DOHH2 (cell line): ENCODE results near the gene GALNT12.

Experiments used
- H3F3A ChIP-seq: fragments of 200-600 bp; sonication (generic), shearing (Covaris generic); 2 replicates; pipeline ENCODE4 v1.6.0; 2016; ENCODE audit warnings: antibody characterized with exemption, mild to moderate bottlenecking; ENCODE audit not compliant: control insufficient read depth, insufficient read depth
- H3K27ac ChIP-seq: fragments of 200-600 bp; sonication (generic); 2 replicates; pipeline ENCODE4 v1.5.1; 2014; ENCODE audit warnings: low read depth, mild to moderate bottlenecking, low read length, moderate library complexity
- H3K27me3 ChIP-seq: fragments of 200-600 bp; sonication (generic); 2 replicates; pipeline ENCODE4 v1.6.1; 2014; ENCODE audit warnings: mild to moderate bottlenecking, low read length, mixed read lengths; ENCODE audit not compliant: control insufficient read depth
- H3K36me3 ChIP-seq: fragments of 200-600 bp; sonication (generic); 2 replicates; pipeline ENCODE4 v1.6.1; 2014; ENCODE audit warnings: mild to moderate bottlenecking, low read length, moderate library complexity, mixed read lengths; ENCODE audit not compliant: control insufficient read depth
- H3K4me1 ChIP-seq: fragments of 200-600 bp; sonication (generic); 2 replicates; pipeline ENCODE4 v1.6.1; 2014; ENCODE audit warnings: mild to moderate bottlenecking, low read length, mixed read lengths; ENCODE audit not compliant: control insufficient read depth
- H3K4me2 ChIP-seq: fragments of 200-600 bp; sonication (generic); 2 replicates; pipeline ENCODE4 v1.6.0; 2014; ENCODE audit warnings: mild to moderate bottlenecking, low read length, moderate library complexity
- H3K4me3 ChIP-seq: fragments of 200-600 bp; sonication (generic); 2 replicates; pipeline ENCODE4 v1.5.1; 2014; ENCODE audit warnings: mild to moderate bottlenecking, low read length, mixed read lengths
- H3K79me2 ChIP-seq: fragments of 200-600 bp; sonication (generic); 2 replicates; pipeline ENCODE4 v1.6.1; 2014; ENCODE audit warnings: mild to moderate bottlenecking, low read length, mixed read lengths; ENCODE audit not compliant: control insufficient read depth
- H3K9me2 ChIP-seq: fragments of 200-600 bp; sonication (generic); replicated peaks from 2 replicates; pipeline ENCODE4 v1.6.1; 2014; ENCODE audit warnings: mild to moderate bottlenecking, low read length, mixed read lengths; ENCODE audit not compliant: control insufficient read depth
- H3K9me3 ChIP-seq: fragments of 200-600 bp; sonication (generic); 2 replicates; pipeline ENCODE4 v1.6.1; 2014; ENCODE audit warnings: antibody characterized with exemption, low read length, mixed read lengths; ENCODE audit not compliant: control insufficient read depth, insufficient read depth
- H4K20me1 ChIP-seq: fragments of 200-600 bp; sonication (generic); 2 replicates; pipeline ENCODE4 v1.6.0; 2014; ENCODE audit warnings: low read depth, mild to moderate bottlenecking, antibody characterized with exemption, low read length, moderate library complexity; ENCODE audit not compliant: control insufficient read depth, insufficient read depth
- EZH2phosphoT487 ChIP-seq: fragments of 200-600 bp; sonication (generic); IDR thresholded peaks from 2 replicates; pipeline ENCODE4 v1.6.1; 2017; ENCODE audit warnings: borderline replicate concordance, mild to moderate bottlenecking, antibody characterized with exemption, low read length, moderate library complexity, mixed read lengths
- TF ChIP-seq, protein P1 (sequence below): fragments of 200-600 bp; sonication (generic); IDR thresholded peaks from one replicate; pipeline ENCODE4 v1.5.1; 2014; ENCODE audit warnings: antibody characterized with exemption, mild to moderate bottlenecking, low read depth, low read length; ENCODE audit not compliant: poor library complexity, severe bottlenecking

GALNT12 gene

DNA sequence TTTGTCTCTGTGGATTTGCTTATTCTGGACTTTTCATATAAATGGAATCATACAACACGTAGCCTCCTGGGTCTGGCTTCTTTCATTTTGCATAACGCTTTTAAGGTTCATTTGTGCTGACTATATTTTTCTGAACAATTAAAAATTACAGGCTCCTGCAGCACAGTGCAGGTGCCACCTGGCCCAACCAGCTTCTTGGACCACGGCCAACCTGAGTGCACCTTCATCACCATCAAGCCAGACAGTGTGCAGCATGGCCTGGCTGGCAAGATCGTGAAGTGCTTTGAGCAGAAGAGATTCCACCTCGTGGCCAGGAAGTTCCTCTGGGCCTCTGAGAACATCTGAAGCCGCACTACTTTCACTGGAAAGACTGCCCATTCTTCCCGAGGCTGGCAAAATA lies 82.8 kb downstream of the GALNT12 start:
- Histone ChIP-seq H3K79me2 (no peaks in the 10 kb centered on the region), H3K4me2 (no peak overlapping the region), H3K27me3 (peaks cover 7% of the 10 kb centered on the region; the same call in 1 of the 2 replicates), H4K20me1 (no peaks in the 10 kb centered on the region), H3K9me3 (no peaks in the 10 kb centered on the region), H3F3A (no peaks in the 10 kb centered on the region), H3K4me3 (no peak overlapping the region), H3K36me3 (no peaks in the 10 kb centered on the region), H3K27ac (no peak overlapping the region), H3K4me1 (no peaks in the 10 kb centered on the region), H3K9me2 (no peaks in the 10 kb centered on the region)
- no peak for TF ChIP-seq EZH2phosphoT487
- TF ChIP-seq, protein P1, sequence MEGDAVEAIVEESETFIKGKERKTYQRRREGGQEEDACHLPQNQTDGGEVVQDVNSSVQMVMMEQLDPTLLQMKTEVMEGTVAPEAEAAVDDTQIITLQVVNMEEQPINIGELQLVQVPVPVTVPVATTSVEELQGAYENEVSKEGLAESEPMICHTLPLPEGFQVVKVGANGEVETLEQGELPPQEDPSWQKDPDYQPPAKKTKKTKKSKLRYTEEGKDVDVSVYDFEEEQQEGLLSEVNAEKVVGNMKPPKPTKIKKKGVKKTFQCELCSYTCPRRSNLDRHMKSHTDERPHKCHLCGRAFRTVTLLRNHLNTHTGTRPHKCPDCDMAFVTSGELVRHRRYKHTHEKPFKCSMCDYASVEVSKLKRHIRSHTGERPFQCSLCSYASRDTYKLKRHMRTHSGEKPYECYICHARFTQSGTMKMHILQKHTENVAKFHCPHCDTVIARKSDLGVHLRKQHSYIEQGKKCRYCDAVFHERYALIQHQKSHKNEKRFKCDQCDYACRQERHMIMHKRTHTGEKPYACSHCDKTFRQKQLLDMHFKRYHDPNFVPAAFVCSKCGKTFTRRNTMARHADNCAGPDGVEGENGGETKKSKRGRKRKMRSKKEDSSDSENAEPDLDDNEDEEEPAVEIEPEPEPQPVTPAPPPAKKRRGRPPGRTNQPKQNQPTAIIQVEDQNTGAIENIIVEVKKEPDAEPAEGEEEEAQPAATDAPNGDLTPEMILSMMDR: no peak

DNA sequence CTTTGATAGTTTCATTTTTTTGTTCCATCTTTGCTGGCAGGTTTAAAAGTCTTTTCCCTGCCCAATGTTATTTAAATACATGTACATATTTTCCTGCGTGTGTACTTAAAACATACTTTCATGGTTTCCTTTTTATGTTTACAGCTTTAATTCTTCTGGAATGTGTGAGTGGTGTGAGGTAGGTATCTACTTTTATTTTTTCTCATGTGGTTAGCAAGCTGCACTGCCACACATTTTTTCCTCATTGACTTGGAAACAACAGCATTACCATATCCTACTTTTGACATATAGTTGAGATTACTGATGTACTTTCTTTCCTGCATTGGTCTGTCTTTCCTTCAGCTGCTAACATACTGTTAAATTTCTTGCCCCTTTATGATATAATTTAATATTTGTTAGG lies 84.8 kb downstream of the GALNT12 start:
- Histone ChIP-seq H3K4me2 (no peak overlapping the region), H3K4me3 (no peak overlapping the region), H3K9me3 (no peaks in the 10 kb centered on the region), H3K27me3 (peaks cover 8% of the 10 kb centered on the region; the same call in 1 of the 2 replicates), H4K20me1 (no peaks in the 10 kb centered on the region), H3F3A (no peaks in the 10 kb centered on the region), H3K36me3 (no peaks in the 10 kb centered on the region), H3K79me2 (no peaks in the 10 kb centered on the region), H3K4me1 (no peaks in the 10 kb centered on the region), H3K27ac (no peak overlapping the region), H3K9me2 (no peaks in the 10 kb centered on the region)
- no peak for TF ChIP-seq EZH2phosphoT487
- TF ChIP-seq, protein P1: no peak

DNA sequence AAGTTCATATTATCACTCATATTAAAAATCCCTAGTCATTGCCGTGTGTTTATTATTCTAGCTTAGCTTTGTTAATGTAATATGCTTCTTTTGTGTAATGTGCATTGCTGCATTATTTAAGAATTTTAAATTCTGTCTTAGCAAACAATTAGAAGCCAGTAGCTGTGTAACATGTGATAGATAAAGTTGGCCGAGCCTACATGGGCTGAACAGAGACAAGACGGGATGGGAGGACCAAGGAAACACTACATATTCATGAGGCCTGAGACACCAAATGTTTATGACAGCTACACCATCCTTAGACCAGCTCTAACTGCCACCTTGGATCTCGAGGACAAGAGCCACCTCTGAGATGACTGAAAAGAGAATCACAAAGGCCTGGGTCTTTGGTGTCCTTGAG lies 85.2 kb downstream of the GALNT12 start:
- H3K27ac ChIP-seq: no peak overlapping the region
- H3K4me1 ChIP-seq: no peaks in the 10 kb centered on the region
- H3K79me2 ChIP-seq: no peaks in the 10 kb centered on the region
- no peaks in the 10 kb centered on the region for H3K36me3 ChIP-seq
- no peaks in the 10 kb centered on the region for H3K9me2 ChIP-seq
- H3F3A ChIP-seq: no peaks in the 10 kb centered on the region
- TF ChIP-seq, protein P1: no peak
- no peak for TF ChIP-seq EZH2phosphoT487
- H3K4me2 ChIP-seq: no peak overlapping the region
- peaks cover 10% of the 10 kb centered on the region; the same call in 1 of the 2 replicates for H3K27me3 ChIP-seq
- no peaks in the 10 kb centered on the region for H4K20me1 ChIP-seq
- H3K4me3 ChIP-seq: no peak overlapping the region
- no peaks in the 10 kb centered on the region for H3K9me3 ChIP-seq

DNA sequence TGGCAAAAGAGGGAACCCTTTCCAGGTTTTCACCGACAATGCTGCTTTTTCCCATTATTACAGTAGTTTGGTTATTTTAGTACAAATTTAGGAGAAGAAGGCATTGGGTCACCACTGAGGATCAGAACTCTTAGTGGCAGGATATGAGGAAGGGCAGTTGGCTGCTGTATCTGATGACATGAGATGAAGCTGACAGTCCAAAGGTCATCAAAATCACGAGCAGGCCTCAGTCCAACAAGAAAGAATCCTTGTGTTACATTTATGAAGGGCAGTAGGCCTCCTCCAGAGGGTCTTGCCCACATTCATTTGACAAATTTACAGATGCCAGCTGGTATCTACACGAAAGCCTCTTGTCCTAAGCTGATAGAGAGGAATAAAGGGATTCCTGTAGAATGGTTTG lies 86.7 kb downstream of the GALNT12 start:
- H3K4me3 ChIP-seq: no peak overlapping the region
- no peak overlapping the region for H3K4me2 ChIP-seq
- no peaks in the 10 kb centered on the region for H3K9me3 ChIP-seq
- no peaks in the 10 kb centered on the region for H3K9me2 ChIP-seq
- peaks cover 9% of the 10 kb centered on the region; the same call in 1 of the 2 replicates for H3K27me3 ChIP-seq
- TF ChIP-seq EZH2phosphoT487: no peak
- TF ChIP-seq, protein P1: no peak
- no peak overlapping the region for H3K27ac ChIP-seq
- H3K4me1 ChIP-seq: no peaks in the 10 kb centered on the region
- H3K36me3 ChIP-seq: no peaks in the 10 kb centered on the region
- H4K20me1 ChIP-seq: no peaks in the 10 kb centered on the region
- no peaks in the 10 kb centered on the region for H3K79me2 ChIP-seq
- H3F3A ChIP-seq: no peaks in the 10 kb centered on the region
